Tibial nerve (tissue), 4 donors: ENCODE results near the gene TEAD4. TPM values are rescaled to one million over a fixed set of nuclear protein-coding genes. Genes with fewer than 3 reads are reported as not detected.
A peak's percentile ranks its signal among the peaks of the same experiment; 100 is the strongest.

Experiments used
- DNase-seq, 2 donors: peaks; one replicate each; pipeline ENCODE4 v3.0.0-alpha.2; 2019; ENCODE audit warnings: low spot score in 2 of 2
- H3K27ac ChIP-seq, 4 donors: fragments of 200-600 bp; sonication (generic) in 3 of 4; one replicate each; pipeline ENCODE4 v1.5.1; 2017 to 2019; ENCODE audit warnings: mild to moderate bottlenecking in 1 of 4
- H3K27me3 ChIP-seq, 2 donors: fragments of 200-600 bp; sonication (generic) in 1 of 2; one replicate each; pipeline versions ENCODE4 v1.5.1 to v1.6.0; 2017 to 2019
- H3K36me3 ChIP-seq, 3 donors: fragments of 200-600 bp; sonication (generic); one replicate each; pipeline ENCODE4 v1.5.1; 2018 to 2019
- H3K4me1 ChIP-seq, 4 donors: fragments of 200-600 bp; sonication (generic) in 3 of 4; one replicate each; pipeline ENCODE4 v1.5.1; 2017 to 2019
- H3K4me3 ChIP-seq, 4 donors: fragments of 200-600 bp; sonication (generic) in 3 of 4; one replicate each; pipeline ENCODE4 v1.5.1; 2017 to 2019; ENCODE audit warnings: mild to moderate bottlenecking in 1 of 4, moderate library complexity in 1 of 4
- H3K9me3 ChIP-seq, 4 donors: fragments of 200-600 bp; sonication (generic) in 3 of 4; one replicate each; pipeline ENCODE4 v1.5.1; 2017 to 2019
- EP300 ChIP-seq, 2 donors: sonication (generic); formaldehyde crosslinking; IDR thresholded peaks; one replicate each; pipeline ENCODE4 v1.6.1; 2017; ENCODE audit warnings: antibody characterized with exemption in 2 of 2, mild to moderate bottlenecking in 1 of 2
- POLR2A ChIP-seq, 2 donors: fragments of 450-650 bp; IDR thresholded peaks; one replicate each; pipeline ENCODE4 v1.6.1; 2017; ENCODE audit warnings: antibody characterized with exemption in 2 of 2, mild to moderate bottlenecking in 2 of 2, moderate library complexity in 2 of 2
- WGBS, 2 donors: methylation state at CpG; one replicate each; pipeline ENCODE4 v1.1.5; 2018; 5-methylcytosine and 5-hydroxymethylcytosine counted together
- small RNA-seq: library from RNA; depleted of rRNA; stranded (forward); fragments of <200 nt; gene quantifications from one replicate; pipeline ENCODE3, GENCODE V24; 2016
- total RNA-seq, 4 donors: library from RNA; depleted of rRNA; stranded (reverse); fragments of >200 nt; gene quantifications; one replicate each; pipeline ENCODE4 v1.1.0, GENCODE V29; 2016
- TF ChIP-seq, protein P1 (sequence below), 5 experiments: fragments of 200-600 bp in 3 of 5; fragments of 450-650 bp in 2 of 5; sonication (generic) in 3 of 5; IDR thresholded peaks; one replicate each; pipeline ENCODE4 v1.5.1; 2016 to 2019; ENCODE audit warnings: antibody characterized with exemption in 5 of 5, mild to moderate bottlenecking in 3 of 5, moderate library complexity in 2 of 5

Gene TEAD4
- total RNA-seq, 4 donors from 2014 or later = 17.2 to 34.2 (median 23.5) TPM

DNA sequence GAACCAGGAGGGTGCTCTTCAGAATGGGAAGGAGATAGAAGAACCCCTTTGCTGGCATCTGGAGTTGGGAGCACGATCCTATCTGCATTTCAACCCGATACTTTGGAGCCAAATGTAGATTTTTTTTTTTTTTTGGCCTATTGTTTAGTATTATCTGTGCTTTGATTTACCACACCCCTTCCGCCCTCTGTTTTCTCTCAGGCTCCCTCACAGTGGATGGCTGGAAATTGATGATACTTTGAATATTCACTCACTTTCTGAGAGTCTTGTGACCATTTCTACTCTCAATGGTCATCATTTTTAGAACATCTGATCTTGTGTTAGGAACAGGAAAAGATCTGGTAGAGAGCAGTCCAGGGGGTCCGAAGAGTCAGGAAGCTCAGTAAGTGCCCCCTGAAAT lies 127.0 kb downstream of the TEAD4 start:
- TF ChIP-seq, protein P1, sequence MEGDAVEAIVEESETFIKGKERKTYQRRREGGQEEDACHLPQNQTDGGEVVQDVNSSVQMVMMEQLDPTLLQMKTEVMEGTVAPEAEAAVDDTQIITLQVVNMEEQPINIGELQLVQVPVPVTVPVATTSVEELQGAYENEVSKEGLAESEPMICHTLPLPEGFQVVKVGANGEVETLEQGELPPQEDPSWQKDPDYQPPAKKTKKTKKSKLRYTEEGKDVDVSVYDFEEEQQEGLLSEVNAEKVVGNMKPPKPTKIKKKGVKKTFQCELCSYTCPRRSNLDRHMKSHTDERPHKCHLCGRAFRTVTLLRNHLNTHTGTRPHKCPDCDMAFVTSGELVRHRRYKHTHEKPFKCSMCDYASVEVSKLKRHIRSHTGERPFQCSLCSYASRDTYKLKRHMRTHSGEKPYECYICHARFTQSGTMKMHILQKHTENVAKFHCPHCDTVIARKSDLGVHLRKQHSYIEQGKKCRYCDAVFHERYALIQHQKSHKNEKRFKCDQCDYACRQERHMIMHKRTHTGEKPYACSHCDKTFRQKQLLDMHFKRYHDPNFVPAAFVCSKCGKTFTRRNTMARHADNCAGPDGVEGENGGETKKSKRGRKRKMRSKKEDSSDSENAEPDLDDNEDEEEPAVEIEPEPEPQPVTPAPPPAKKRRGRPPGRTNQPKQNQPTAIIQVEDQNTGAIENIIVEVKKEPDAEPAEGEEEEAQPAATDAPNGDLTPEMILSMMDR (IDR thresholded peaks at IDR 0.05) = no peak
- TF ChIP-seq EP300 (IDR thresholded peaks at IDR 0.05) (no peak), POLR2A (IDR thresholded peaks at IDR 0.05) (no peak)
- WGBS, 2 donors = 77 to 80% methylated on average over 4 of the region's 4 CpGs

DNA sequence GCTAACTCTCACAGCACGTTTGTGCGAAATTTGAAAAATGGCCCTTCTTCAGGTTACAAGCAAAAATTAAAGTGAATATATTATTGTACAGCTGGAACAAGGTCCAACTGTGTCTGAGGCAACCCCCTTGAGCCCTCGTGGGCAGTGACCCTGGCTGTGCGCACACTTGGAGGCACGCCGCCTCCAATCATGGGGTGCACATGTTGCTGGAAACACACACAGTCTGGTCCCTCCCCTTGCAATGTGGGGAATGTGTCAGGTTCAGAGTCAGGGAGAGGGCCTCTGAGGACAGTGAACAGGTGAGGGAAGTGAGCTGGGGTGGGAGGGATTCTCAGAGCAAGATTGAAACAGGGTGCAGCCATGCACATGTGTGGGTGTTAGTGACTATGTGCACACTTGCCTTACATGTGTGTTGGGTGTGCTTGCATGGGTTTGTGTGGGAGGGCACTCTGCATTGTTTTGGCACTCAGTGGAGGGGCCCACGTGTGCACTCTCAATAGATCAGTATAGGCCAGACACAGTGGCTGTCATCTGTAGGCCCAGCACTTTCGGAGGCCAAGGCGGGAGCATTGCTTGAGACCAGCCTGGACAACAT lies 127.6 kb downstream of the TEAD4 start:
- no peaks in the 10 kb centered on the region for H3K9me3 ChIP-seq
- no peaks in the 10 kb centered on the region for H3K27me3 ChIP-seq
- peaks cover 0 to 24% (median 0%) of the 10 kb centered on the region in 3 donors for H3K36me3 ChIP-seq
- no peak for DNase-seq
- peak in 1 of 2 donors; percentile 17 for TF ChIP-seq EP300 (IDR thresholded peaks at IDR 0.05)
- TF ChIP-seq, protein P1 (IDR thresholded peaks at IDR 0.05) = no peak
- peaks cover 0 to 32% (median 6%) of the 10 kb centered on the region in 4 donors for H3K4me1 ChIP-seq
- H3K27ac ChIP-seq = peak overlapping the region in 2 of 4 donors; percentile 50 to 68
- 76 to 84% methylated on average over 9 of the region's 9 CpGs for WGBS, 2 donors
- no peak overlapping the region for H3K4me3 ChIP-seq

More for the DNA sequence above, 127.0 kb downstream of the TEAD4 start:
- H3K9me3 ChIP-seq = no peaks in the 10 kb centered on the region
- H3K36me3 ChIP-seq = peaks cover 0 to 24% (median 0%) of the 10 kb centered on the region in 3 donors
- DNase-seq = no peak
- no peaks in the 10 kb centered on the region for H3K27me3 ChIP-seq
- no peak overlapping the region for H3K4me3 ChIP-seq
- H3K4me1 ChIP-seq = peaks cover 0 to 26% (median 3%) of the 10 kb centered on the region in 4 donors
- H3K27ac ChIP-seq = peak overlapping the region in 2 of 4 donors; percentile 57 to 68

DNA sequence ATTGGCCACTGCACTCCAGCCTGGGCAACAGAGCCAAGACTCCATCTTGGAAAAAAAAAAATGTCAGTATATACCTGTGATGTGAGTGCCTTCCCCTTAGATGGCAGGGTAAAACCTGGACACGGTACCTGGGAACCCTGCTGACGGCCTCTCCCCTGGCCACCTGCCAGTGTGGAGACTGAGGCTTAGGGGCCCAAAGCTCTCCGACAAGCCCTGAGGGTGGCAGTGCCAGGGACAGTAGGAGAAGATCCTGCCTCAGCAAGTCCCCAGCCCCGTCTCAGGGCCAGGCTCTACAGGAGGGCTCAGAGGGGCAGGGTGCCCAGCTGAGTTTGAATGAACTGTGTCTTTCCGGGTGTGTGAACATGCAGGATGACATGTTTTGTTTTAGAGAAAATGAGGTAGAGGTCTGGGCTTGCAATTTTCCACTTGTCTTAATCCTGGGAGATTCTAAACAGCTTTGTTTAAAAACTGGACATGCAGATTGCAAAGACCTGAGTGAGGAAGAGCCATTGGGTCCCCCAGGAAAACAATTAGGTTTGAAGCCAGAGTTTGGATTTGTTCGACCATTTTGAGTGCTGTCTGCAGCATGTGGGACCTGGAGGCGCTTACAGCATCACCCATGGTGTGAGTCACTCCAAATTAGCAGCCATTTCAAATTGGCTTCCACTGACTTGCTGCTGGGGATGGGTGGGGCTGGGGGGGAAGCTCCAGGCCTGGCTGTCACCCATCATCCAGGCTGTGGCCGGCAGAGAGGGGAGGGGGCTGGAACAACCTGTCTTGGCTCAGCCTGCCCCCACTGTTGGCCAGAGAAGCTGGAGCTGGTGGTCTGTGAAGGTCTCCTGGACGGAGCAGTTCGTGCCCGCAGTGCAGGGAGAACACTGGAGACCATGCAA lies 128.8 kb downstream of the TEAD4 start:
- whole genome bisulfite sequencing, 2 donors = 81 to 86% methylated on average over 11 of the region's 11 CpGs
- no peak for DNase-seq
- peaks cover 0 to 24% (median 0%) of the 10 kb centered on the region in 3 donors for H3K36me3 ChIP-seq
- H3K27ac ChIP-seq = peak overlapping the region in 2 of 4 donors; percentile 50 to 68
- no peak overlapping the region for H3K4me3 ChIP-seq
- peaks cover 0 to 42% (median 9%) of the 10 kb centered on the region in 4 donors for H3K4me1 ChIP-seq
- H3K27me3 ChIP-seq = no peaks in the 10 kb centered on the region
- H3K9me3 ChIP-seq = no peaks in the 10 kb centered on the region
- TF ChIP-seq, protein P1 (IDR thresholded peaks at IDR 0.05) = no peak
- no peak for TF ChIP-seq EP300 (IDR thresholded peaks at IDR 0.05)
- TF ChIP-seq POLR2A (IDR thresholded peaks at IDR 0.05) = no peak

DNA sequence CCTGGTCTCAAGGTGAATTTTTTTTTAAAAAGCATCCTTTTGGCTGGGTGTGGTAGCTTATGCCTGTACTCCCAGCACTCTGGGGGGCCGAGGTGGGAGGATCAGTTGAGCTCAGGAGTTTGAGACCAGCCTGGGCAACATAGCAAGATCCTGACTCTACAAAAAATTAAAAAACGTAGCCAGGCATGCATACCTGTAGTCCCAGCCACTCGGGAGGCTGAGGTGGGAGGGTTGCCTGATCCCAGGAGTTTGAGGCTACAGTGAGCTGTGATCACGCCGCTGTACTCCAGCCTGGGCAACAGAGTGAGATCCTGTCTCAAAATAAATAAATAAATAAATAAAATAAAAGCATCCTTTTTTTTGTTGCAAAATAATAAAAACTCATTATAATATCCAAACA lies 130.4 kb downstream of the TEAD4 start:
- Histone ChIP-seq H3K27me3 (no peaks in the 10 kb centered on the region), H3K27ac (peak overlapping the region in 2 of 4 donors; percentile 12 to 55), H3K9me3 (no peaks in the 10 kb centered on the region), H3K4me1 (peaks cover 0 to 34% (median 7%) of the 10 kb centered on the region in 4 donors), H3K36me3 (peaks cover 0 to 14% (median 0%) of the 10 kb centered on the region in 3 donors), H3K4me3 (no peak overlapping the region)
- TF ChIP-seq, protein P1 (IDR thresholded peaks at IDR 0.05) = no peak
- TF ChIP-seq POLR2A (IDR thresholded peaks at IDR 0.05) (no peak), EP300 (IDR thresholded peaks at IDR 0.05) (no peak)
- no peak for DNase-seq
- 94 to 97% methylated on average over 5 of the region's 5 CpGs for WGBS, 2 donors

Small RNA genes within 50 kb of the gene (small RNA-seq; reads per million reads assigned to genes)
- gene RNU6-1315P = not detected

Other genes starting within 250 kb of the TEAD4 start
- gene FKBP4, start 164.4 kb upstream of the TEAD4 start, total RNA-seq = 10 to 100 TPM; 29.1 to 51.0 (median 38.8) TPM
- 10 to 100 TPM; 34.5 to 45.0 (median 36.9) TPM for gene ITFG2, start 146.7 kb upstream of the TEAD4 start, total RNA-seq
- 10 to 100 TPM in 3 of 4 donors, 1 to 10 TPM in 1; 6.6 to 33.1 (median 28.8) TPM for gene NRIP2, start 124.4 kb upstream of the TEAD4 start, total RNA-seq
- not detected for gene TEX52, start 102.4 kb upstream of the TEAD4 start, total RNA-seq
- gene FOXM1, start 82.2 kb upstream of the TEAD4 start, total RNA-seq = 1 to 10 TPM in 2 of 4 donors, under 1 TPM in 2; 0.21 to 1.2 (median 0.84) TPM
- 10 to 100 TPM in 1 of 4 donors, 1 to 10 TPM in 3; 5.4 to 13.8 (median 7.4) TPM for gene RHNO1, start 82.2 kb upstream of the TEAD4 start, total RNA-seq
- 10 to 100 TPM; 34.3 to 41.6 (median 37.6) TPM for gene TULP3, start 68.5 kb upstream of the TEAD4 start, total RNA-seq
- 10 to 100 TPM; 15.7 to 32.6 (median 26.2) TPM for gene TSPAN9, start 118.0 kb downstream of the TEAD4 start, total RNA-seq